Effector memory CD8-positive, alpha-beta T cell (primary cell): ENCODE results near the gene RTN4.

Experiments used
- ATAC-seq: fragments of 150-1000 bp; cut with Tn5 transposase; replicated peaks from 2 replicates; pipeline ENCODE4 v1.10.0; 2021; ENCODE audit warnings: mild to moderate bottlenecking, moderate library complexity
- DNase-seq, 3 experiments: peaks; one replicate each; pipeline ENCODE4 v3.0.0; 2021
- H3K27ac Mint-ChIP-seq, 2 donors: one replicate each; pipeline ENCODE4 v1.8.0; 2022; ENCODE audit warnings: mild to moderate bottlenecking in 2 of 2, mixed read lengths in 2 of 2, moderate library complexity in 2 of 2
- H3K27me3 Mint-ChIP-seq, 2 donors: one replicate each; pipeline ENCODE4 v1.8.0; 2022; ENCODE audit warnings: mixed read lengths in 2 of 2
- H3K36me3 Mint-ChIP-seq: one replicate; pipeline ENCODE4 v1.8.0; 2022; ENCODE audit warnings: mild to moderate bottlenecking, moderate library complexity, mixed read lengths; ENCODE audit not compliant: insufficient read depth
- H3K4me1 Mint-ChIP-seq, 2 donors: one replicate each; pipeline ENCODE4 v1.8.0; 2022; ENCODE audit warnings: low read depth in 2 of 2, mixed read lengths in 2 of 2
- H3K4me3 Mint-ChIP-seq, 2 donors: one replicate each; pipeline ENCODE4 v1.8.0; 2022; ENCODE audit warnings: mild to moderate bottlenecking in 2 of 2, mixed read lengths in 2 of 2, moderate library complexity in 2 of 2
- H3K9me3 Mint-ChIP-seq, 2 donors: one replicate each; pipeline ENCODE4 v1.8.0; 2022; ENCODE audit warnings: mixed read lengths in 2 of 2

The RTN4 gene

DNA sequence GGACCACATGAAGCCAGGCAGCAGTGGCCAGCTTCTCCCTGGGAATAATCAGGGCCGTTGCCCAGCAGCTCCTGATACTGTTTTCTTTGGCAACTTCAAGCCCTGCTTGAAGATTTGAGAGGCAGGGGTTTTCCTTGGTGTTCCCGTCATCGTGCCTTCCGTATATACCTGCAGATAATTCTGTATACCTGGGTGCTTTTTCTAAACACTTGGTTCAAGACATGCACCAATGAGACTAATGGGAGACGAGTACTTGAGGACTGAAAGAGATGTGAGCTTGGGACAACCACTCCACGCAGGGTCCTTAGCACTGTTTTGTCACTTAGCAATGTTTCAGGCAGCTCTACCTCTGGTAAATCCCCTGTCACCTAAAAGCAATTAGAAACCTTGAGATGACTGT lies 118.8 kb downstream of the RTN4 start:
- Mint-ChIP-seq H3K27ac (no peak overlapping the region), H3K4me1 (no peaks in the 10 kb centered on the region), H3K36me3 (no peaks in the 10 kb centered on the region), H3K27me3 (peaks cover 0 to 7% of the 10 kb centered on the region in 2 donors), H3K4me3 (no peak overlapping the region), H3K9me3 (no peaks in the 10 kb centered on the region)
- ATAC-seq, result no peak
- DNase-seq, result no peak

DNA sequence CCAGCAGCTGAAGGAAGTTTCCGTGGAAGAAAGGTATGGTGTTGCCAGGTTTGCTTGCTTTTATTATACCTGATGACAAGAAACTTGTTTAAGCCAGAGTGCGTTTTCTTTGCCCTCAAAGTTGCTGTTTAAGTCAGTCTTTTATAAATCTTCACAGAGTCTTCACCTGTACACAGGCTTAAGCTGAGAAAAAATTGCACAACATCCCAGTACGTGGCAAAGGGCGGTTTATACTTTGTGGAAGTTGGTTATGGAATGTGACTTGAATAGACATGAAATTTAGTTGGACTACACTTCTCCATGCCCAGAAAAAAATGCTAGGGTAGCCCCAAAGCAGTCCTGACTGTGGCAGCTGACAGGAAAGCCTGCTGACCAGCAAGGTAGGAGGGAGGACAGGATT lies 121.5 kb downstream of the RTN4 start:
- Mint-ChIP-seq H3K27me3 (peaks cover 10 to 13% of the 10 kb centered on the region in 2 donors), H3K4me1 (no peaks in the 10 kb centered on the region), H3K4me3 (no peak overlapping the region), H3K9me3 (no peaks in the 10 kb centered on the region), H3K27ac (no peak overlapping the region), H3K36me3 (no peaks in the 10 kb centered on the region)
- no peak for ATAC-seq
- DNase-seq, result no peak

DNA sequence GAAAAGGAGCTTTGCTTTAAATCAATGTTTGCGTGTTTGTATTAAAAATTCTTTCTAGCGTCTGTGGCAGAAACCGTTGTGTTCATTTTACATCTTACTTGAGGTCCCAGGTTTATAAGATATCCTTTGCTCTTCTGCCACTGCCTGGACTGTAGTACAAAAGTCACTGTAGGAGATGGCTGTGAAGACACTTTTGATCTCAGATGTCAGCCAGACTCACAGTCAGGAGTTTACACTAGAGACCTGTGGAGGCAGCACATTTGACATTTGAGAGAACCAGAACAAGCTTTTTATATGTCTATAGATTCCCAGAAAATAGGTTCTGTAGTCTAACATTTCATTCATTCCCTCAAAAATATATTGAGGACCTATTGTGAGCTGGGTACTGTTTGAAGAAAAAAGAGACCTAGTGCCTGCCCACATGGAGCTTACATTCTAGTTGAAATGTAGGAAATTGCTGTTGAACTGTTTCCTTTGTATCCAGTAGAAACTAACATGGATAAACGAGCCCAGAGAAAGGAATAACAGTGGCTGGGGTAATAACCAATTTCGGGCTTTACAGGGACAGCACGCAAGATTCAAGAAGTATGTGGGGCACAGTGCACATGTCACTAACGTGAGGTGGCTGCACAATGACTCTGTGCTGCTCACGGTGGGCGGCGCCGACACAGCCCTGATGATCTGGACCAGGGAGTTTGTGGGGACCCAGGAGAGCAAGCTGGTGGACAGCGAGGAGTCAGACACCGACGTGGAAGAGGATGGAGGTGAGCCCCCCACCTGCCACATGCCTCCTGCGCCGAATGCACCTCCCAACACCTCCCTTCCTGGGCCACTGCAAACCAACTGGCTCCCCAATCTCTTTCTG lies 122.3 kb downstream of the RTN4 start:
- ATAC-seq (no peak), DNase-seq (no peak)
- peaks cover 10 to 13% of the 10 kb centered on the region in 2 donors for H3K27me3 Mint-ChIP-seq
- no peaks in the 10 kb centered on the region for H3K4me1 Mint-ChIP-seq
- no peak overlapping the region for H3K27ac Mint-ChIP-seq
- no peak overlapping the region for H3K4me3 Mint-ChIP-seq
- no peaks in the 10 kb centered on the region for H3K36me3 Mint-ChIP-seq
- no peaks in the 10 kb centered on the region for H3K9me3 Mint-ChIP-seq

DNA sequence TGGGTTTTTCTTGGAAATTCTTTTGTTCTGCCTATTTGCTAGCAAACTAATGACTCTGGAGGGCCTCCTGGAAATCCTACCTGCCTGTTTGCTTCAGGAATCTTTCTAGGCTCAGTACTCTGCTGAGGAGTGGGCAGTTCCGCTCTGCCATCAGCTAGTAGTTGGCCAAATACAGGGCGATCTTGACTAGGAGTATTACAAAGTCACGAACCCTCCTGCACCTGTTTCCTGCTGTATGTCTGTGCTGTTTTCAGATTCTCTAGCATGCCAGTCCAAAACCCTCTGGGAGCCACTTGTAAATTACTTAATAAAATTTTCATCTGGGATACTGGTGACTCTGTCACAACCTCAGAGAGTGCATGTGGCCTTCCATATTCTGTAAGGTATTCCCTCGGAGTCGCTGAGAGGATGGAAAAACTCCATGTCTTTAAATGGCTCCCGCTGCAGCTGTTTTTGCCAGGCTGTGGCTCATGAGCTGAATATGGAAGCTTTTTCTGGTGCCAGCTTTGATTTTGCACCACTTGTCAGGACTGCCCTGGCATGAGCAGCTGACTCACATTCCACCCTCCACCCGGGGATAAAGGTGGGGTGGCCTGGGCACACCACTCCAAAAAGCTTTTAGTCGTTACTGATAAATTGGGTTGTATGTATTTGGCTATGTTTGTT lies 123.0 kb downstream of the RTN4 start:
- Mint-ChIP-seq H3K27ac (no peak overlapping the region), H3K9me3 (no peaks in the 10 kb centered on the region), H3K36me3 (no peaks in the 10 kb centered on the region), H3K4me3 (no peak overlapping the region), H3K27me3 (peaks cover 10 to 13% of the 10 kb centered on the region in 2 donors), H3K4me1 (no peaks in the 10 kb centered on the region)
- no peak for DNase-seq
- ATAC-seq, result no peak

DNA sequence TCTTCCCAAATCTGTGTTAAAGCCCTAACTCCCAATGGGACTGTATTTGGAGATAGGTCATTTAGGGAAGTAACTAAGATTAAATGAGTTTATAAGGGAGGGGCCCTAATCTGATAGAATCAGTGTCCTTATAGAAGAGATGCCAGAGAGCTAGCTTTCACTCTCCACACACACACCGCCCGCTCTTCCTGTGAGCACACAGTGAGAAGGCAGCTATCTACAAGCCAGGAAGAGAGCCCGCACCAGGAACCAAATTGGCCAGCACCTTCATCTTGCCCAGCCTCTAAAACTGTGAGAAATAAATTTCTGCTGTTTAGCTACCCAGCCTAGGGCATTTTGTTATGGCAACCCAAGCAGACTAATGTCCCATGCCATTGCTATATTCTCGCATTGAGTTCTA lies 125.2 kb downstream of the RTN4 start:
- H3K9me3 Mint-ChIP-seq, result no peaks in the 10 kb centered on the region
- peaks cover 10 to 13% of the 10 kb centered on the region in 2 donors for H3K27me3 Mint-ChIP-seq
- H3K4me1 Mint-ChIP-seq, result no peaks in the 10 kb centered on the region
- H3K36me3 Mint-ChIP-seq, result no peaks in the 10 kb centered on the region
- no peak for DNase-seq
- H3K4me3 Mint-ChIP-seq, result no peak overlapping the region
- ATAC-seq, result no peak
- H3K27ac Mint-ChIP-seq, result no peak overlapping the region

DNA sequence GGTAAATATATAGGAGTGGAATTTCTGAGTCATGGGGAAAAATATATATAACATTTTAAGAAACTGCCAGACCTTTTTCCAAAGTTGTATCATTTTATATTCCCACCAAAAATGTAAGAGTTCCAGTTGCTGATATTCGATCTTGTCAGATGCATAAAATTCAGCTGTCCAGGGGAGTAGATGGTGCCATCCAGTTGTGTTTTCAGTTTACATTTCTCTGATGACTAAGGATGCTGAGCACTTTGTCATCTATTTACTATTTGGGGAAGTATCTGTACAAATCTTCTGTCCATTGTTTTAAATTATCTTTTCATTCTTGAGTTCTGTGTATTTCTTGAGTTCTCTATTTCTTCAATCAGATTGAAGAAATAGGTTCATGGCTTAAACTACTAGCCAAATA lies 126.1 kb downstream of the RTN4 start:
- Mint-ChIP-seq H3K27me3 (peaks cover 14 to 16% of the 10 kb centered on the region in 2 donors), H3K4me1 (no peaks in the 10 kb centered on the region), H3K36me3 (no peaks in the 10 kb centered on the region), H3K4me3 (no peak overlapping the region), H3K9me3 (no peaks in the 10 kb centered on the region), H3K27ac (no peak overlapping the region)
- DNase-seq, result no peak
- ATAC-seq, result no peak
